ENCODE results near the gene GATM.

DNA sequence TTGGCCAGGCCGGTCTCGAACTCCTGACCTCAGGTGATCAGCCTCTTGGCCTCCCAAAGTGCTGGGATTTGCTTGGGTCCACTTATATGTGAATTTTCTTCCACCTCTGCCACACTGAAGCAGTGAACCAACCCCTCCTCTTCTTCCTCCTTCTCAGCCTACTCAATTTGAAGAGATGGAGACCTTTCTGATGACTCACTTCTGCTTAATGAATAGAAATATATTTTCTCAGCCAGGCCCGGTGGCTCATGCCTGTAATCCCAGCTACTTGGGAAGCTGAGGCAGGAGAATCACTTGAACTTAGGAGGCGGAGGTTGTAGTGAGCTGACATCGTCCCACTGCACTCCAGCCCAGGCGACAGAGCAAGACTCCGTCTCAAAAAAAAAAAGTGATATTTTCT, 46.8 kb upstream of the GATM start:
- no peak for TF ChIP-seq CTCF (IDR thresholded peaks at IDR 0.05)
- TF ChIP-seq POLR2A (IDR thresholded peaks at IDR 0.05): no peak
